Stimulated activated CD4-positive, alpha-beta T cell treated with anti-CD3 and anti-CD28 coated beads, Interleukin-4, amount 100 ng/mL, for 4 hours (primary cell): ENCODE data around the gene FBXW7.

Experiments
- DNase-seq, 2 experiments: peaks; one replicate each; pipeline ENCODE4 v3.0.0-alpha.2; 2020

Gene FBXW7

DNA sequence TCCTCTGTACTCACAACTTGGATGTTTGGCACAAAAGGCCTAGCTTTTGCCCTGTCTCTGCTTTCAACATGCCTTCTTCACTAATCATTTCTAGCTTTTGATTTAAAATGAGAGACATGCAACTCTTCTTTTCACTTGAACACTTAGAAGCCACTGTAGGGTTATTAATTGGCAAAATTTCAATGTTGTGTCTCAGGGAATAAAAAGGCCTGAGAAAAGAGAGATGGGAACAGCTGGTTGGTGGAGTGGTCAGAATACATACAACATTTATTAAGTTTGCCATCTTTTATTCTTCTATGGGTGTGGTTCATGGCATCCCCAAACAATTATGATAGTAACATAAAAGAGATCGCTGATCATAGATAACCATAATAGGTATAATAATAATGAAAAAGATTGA, 114.3 kb downstream of the FBXW7 start:
- DNase-seq = no peak

GRCh38 chr4:152419809-152420208, 116.1 kb downstream of the FBXW7 start:
- no peak for DNase-seq

DNA sequence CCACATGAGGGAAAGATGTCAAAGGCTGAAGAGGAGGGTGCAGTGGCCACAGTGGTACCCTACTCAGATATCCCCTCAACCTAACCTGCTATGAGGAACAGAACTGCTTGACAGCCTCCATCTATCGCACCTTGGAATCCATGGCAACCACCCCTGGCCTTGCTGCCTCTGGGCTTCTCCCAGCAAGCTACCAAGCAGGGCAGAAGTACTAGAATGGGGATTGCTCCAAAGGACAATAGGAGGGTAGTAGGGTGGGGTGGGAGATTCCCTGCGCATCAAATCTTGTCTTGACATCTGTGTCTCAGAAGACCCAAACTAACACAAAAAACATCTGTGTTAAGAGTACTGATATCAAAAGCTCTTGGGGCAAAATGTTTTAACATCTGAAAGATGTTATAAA, 118.2 kb downstream of the FBXW7 start:
- no peak for DNase-seq

GRCh38 chr4:152415980-152416379, 119.9 kb downstream of the FBXW7 start:
- DNase-seq = no peak

DNA sequence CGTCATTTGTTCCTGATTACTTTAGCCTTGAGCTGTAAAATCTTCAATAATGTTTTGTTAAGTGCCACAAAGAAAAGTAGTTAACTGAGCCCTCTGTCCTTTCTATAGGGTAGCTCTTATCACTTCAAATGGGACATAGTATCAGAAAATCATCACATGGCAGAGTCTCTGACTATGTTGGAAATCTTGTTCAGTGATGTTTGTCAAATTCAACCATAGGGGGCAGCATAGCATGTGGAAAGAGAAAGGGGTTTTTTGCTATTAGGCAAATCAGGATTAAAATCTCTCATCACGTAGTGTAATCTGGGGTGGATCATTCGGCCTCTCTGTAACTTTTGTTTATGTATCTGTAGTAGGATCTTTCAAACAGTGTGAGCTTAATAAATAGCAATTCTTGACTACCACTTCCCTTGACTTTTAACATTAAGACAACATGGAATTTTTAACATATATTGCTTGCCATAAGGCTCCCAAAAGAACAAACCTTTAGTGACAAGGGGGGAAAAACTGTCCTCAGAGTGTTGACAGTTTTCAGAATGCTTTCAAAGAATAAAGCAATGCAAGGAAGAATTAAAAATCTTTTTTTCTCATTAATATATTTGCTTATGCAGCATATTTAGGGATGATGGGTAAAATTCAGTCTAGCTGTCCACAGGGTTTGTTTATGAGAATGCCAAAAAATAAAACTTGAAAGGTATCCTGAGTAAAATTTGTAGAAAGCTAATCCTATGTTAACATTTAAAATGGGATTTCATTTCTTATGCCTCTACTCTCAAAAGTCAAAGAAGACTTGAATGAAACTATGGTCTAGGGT, 127.2 kb downstream of the FBXW7 start:
- no peak for DNase-seq

DNA sequence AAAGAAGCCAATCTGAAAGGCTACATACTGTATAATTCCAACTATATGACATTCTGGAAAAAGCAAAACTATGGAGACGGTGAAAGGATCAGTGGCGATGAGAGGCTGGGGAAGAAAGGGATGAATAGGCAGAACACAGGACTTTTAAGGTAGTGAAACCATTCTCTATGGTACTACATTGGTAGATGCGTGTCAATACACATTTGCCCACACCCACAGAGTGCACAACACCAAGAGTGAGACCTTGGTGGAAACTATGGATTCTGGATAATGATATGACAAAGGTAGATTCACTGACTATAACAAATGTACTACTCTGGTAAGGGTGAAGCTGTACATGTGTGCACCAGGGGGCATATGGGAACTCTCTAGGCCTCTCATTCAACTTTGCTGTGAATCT, 134.5 kb downstream of the FBXW7 start:
- DNase-seq = no peak

DNA sequence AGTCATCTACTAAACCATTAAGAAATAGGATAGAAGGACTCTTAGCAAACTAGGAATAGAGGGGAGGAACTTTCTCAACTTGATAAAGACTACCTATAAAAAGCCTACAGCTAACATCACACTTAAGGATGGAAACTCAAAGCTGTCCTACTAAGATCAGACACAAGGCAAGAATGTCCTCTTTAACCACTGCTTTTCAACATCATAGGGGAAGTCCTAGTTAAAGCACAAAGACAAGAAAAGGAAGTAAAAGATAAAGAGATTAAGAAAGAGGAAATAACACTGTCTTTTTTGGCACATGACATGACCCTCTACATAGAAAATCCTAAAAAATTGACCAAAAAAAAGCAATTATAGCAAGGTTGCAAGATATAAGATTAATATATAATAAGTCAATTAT, 136.6 kb downstream of the FBXW7 start:
- no peak for DNase-seq

GRCh38 chr4:152398060-152398459, 137.8 kb downstream of the FBXW7 start:
- no peak for DNase-seq

GRCh38 chr4:152394791-152395190, 141.1 kb downstream of the FBXW7 start:
- DNase-seq = no peak

- no peak for DNase-seq
These were observed 143.8 kb downstream of the FBXW7 start for GRCh38 chr4:152392079-152392478.

GRCh38 chr4:152390216-152390615, 145.7 kb downstream of the FBXW7 start:
- no peak for DNase-seq

DNA sequence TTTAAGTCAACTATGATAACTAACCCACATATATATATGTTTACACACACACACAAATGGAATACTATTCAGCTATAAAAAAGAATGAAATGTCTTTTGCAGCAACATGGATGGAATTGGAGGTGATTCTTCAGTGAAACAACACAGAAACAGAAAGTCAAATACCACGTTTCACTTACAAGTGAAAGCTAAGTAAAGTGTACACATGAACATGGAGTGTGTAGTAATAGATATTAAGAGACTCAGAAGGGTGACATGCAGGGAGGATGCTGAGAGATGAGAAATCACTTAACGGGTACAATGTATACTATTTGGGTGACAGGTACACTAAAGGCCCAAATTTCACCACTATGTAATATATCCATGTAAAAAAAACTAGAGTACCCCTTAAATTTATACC, 146.5 kb downstream of the FBXW7 start:
- DNase-seq = no peak

GRCh38 chr4:152385551-152385950, 150.3 kb downstream of the FBXW7 start:
- no peak for DNase-seq

- no peak for DNase-seq
These were observed 153.7 kb downstream of the FBXW7 start for GRCh38 chr4:152382057-152382785.

- no peak for DNase-seq
These were observed 155.0 kb downstream of the FBXW7 start for GRCh38 chr4:152380919-152381318.

DNA sequence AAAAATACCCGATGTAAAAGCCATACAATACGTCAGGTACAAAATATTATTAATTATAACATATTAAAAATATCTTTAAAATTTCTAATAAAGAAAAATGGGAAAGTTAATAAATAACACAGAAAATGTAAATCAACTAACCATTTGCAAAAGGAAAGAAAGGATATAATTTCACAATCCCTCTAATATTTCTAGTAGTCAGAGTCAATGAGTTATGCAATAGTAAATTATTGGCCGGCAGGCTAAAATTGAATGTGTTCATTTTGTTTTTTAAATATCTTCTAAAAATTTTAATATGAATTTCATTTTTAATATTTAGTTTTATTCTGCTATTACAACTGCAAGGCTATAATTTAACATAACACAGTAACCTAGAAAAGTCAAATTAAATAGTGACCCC, 155.7 kb downstream of the FBXW7 start:
- DNase-seq = no peak

- DNase-seq = no peak
These were observed 161.1 kb downstream of the FBXW7 start for GRCh38 chr4:152374606-152375285.

- no peak for DNase-seq
These were observed 161.7 kb downstream of the FBXW7 start for GRCh38 chr4:152374153-152374552.

GRCh38 chr4:152372444-152372843, 163.4 kb downstream of the FBXW7 start:
- no peak for DNase-seq

DNA sequence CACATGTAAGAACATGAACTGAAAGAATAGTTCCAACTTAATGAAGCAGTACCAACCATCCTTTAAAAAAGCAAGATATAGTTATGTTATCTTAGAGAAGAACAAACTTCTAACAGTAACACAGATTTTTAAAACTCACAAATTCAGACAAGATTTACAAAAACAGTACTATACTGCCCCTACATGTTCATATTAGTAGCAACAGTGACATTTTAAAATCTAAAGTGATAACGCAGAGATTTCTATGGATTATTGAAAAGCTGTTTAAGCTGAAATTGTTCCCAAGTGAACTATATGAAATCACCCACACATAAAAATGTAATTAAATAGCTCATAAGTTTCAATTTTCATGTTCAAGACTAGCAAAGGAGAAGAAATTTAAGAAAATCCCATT, 166.0 kb downstream of the FBXW7 start:
- DNase-seq = no peak

DNA sequence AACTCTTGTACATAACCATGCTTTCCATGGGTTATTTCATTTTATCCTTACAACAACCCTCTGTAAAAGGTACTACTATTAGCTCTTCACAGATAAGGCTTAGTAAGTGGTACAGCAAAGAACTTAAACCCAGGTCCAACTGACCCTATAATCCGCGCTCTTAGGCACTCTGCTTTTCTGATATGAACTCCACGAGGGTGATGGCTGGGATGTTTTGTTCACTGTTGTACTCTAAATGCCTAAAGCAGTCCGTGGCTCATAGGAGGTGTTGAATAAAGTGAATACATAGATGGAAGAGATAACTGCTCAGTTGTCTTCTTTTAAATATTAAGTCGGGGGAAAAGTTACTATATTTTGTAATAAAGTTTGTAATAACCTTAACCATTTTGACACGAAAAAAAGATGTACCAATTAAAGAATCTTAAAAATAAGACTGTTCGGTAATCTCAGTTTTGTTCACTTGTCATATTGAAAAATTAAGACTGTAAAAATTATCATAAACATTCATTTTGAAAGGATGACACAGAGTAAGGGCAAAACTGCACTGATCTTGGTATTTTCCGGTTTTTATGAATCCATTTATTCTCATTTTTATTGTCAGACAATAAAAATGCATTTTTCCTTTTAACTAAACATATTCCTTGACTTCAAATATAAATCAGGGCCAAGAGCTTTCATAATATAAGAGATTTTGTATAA, 166.5 kb downstream of the FBXW7 start:
- DNase-seq = no peak

DNA sequence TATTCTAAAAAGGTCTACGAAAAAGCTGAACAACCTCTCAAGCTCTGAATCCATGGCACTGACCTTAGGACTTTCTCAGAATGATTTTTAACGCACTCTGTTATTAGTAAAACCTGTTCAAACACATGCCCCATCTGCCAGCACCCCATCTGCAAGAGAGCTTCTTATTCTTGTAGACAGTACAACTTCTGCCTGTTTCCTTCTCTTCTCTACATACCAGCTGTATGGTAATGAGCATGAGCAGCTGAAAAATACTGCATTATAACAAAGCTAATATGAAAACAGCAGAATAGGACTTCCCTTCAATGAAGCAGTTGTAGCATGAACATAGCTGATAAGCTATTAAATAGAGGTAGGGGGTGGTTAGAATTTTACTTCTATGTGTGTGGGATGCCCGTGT, 167.9 kb downstream of the FBXW7 start:
- no peak for DNase-seq

GRCh38 chr4:152364883-152365282, 171.0 kb downstream of the FBXW7 start:
- no peak for DNase-seq
